OCI-LY3 (cell line): ENCODE measurements around the gene CACNB1.

Source experiments
- H2AFZ ChIP-seq: fragments of 200-600, 300-600 bp; shearing (Covaris generic); 2 replicates; pipeline ENCODE4 v1.6.0; 2014; ENCODE audit warnings: antibody characterized with exemption, low read depth, low read length
- H3K27ac ChIP-seq: fragments of 200-600, 300-600 bp; sonication (generic); 2 replicates; pipeline ENCODE4 v1.5.1; 2014; ENCODE audit warnings: mild to moderate bottlenecking, low read length, moderate library complexity, mixed read lengths
- H3K27me3 ChIP-seq: fragments of 200-600, 300-600 bp; sonication (generic); 2 replicates; pipeline ENCODE4 v1.6.1; 2014; ENCODE audit warnings: low read depth, low read length, mixed read lengths
- H3K36me3 ChIP-seq: fragments of 200-600, 300-600 bp; sonication (generic); replicated peaks from 2 replicates; pipeline ENCODE3; 2014; ENCODE audit warnings: low read depth, low read length, mixed read lengths
- H3K4me1 ChIP-seq: fragments of 300-600, 200-600 bp; sonication (generic); 2 replicates; pipeline ENCODE4 v1.6.1; 2014; ENCODE audit warnings: low read length, mixed read lengths
- H3K4me2 ChIP-seq: fragments of 200-600, 300-600 bp; sonication (generic); 2 replicates; pipeline ENCODE4 v1.6.1; 2014; ENCODE audit warnings: low read length, mixed read lengths
- H3K4me3 ChIP-seq: fragments of 300-600, 200-600 bp; sonication (generic); 2 replicates; pipeline ENCODE4 v1.5.1; 2014; ENCODE audit warnings: antibody characterized with exemption, mild to moderate bottlenecking, low read length, moderate library complexity
- H3K79me2 ChIP-seq: fragments of 300-600, 200-600 bp; shearing (Covaris generic); 2 replicates; pipeline ENCODE4 v1.6.1; 2014; ENCODE audit warnings: mild to moderate bottlenecking, low read length, mixed read lengths
- H3K9ac ChIP-seq: fragments of 300-600, 200-600 bp; shearing (Covaris generic); 2 replicates; pipeline ENCODE4 v1.6.0; 2014; ENCODE audit warnings: mild to moderate bottlenecking, low read length, moderate library complexity
- H3K9me3 ChIP-seq: fragments of 200-600, 300-600 bp; shearing (Covaris generic); 2 replicates; pipeline ENCODE4 v1.6.1; 2014; ENCODE audit warnings: low read length, mixed read lengths; ENCODE audit not compliant: insufficient read depth
- H4K20me1 ChIP-seq: fragments of 200-600, 300-600 bp; sonication (generic); 2 replicates; pipeline ENCODE4 v1.6.1; 2016; ENCODE audit warnings: low read length, mixed read lengths; ENCODE audit not compliant: insufficient read depth
- EZH2phosphoT487 ChIP-seq: fragments of 200-600 bp; shearing (Covaris generic); IDR thresholded peaks from 2 replicates; pipeline ENCODE4 v1.6.1; 2018; ENCODE audit warnings: antibody characterized with exemption, mixed run types, low read depth
- TF ChIP-seq, protein P1 (sequence below): fragments of 200-600, 300-600 bp; sonication (generic); IDR thresholded peaks from 2 replicates; pipeline ENCODE4 v1.5.1; 2014; ENCODE audit warnings: antibody characterized with exemption, low read length, low read depth

The CACNB1 gene

DNA sequence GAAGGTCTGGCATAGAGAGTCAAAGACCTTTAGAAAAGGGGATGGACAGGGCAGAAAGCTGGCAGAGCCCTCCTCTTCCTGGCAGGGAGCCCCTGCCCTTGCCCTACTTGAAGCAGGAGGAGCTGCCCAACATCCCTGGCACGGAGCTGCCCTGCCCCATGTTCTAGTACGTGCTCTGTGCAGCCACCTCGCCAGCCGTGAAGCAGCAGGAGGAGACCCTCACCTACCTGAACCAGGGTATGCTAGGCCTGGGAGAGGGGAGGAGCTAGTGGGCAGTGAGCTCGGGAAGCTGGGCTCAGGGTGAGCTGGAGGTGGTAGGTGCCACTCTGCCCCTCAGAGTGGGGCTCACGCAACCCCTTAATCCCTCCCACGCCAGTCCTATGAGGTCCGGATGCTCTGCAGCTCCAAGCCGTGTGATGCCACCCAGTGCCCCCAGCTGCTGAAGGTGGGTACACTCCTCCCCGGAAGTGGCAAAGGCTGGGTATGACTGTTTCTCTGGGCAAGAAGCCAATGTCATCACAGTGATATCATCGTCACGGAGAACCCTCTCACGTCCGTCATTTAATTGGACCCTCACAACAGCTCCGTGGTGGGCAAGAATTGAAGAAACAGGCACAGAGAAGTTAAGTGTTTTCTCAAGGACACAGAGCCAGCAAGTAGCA, 41.0 kb upstream of the CACNB1 start:
- Histone ChIP-seq H3K4me2 (peak overlapping the region; percentile 69), H2AFZ (peak overlapping the region; percentile 92), H3K79me2 (no peaks in the 10 kb centered on the region), H3K4me3 (peak overlapping the region; percentile 62), H4K20me1 (no peaks in the 10 kb centered on the region), H3K27ac (no peak overlapping the region), H3K9ac (peak overlapping the region; percentile 7; the same call in 1 of the 2 replicates), H3K4me1 (peaks cover 29% of the 10 kb centered on the region), H3K9me3 (no peaks in the 10 kb centered on the region), H3K27me3 (no peaks in the 10 kb centered on the region), H3K36me3 (no peaks in the 10 kb centered on the region)
- TF ChIP-seq EZH2phosphoT487: no peak
- TF ChIP-seq, protein P1, sequence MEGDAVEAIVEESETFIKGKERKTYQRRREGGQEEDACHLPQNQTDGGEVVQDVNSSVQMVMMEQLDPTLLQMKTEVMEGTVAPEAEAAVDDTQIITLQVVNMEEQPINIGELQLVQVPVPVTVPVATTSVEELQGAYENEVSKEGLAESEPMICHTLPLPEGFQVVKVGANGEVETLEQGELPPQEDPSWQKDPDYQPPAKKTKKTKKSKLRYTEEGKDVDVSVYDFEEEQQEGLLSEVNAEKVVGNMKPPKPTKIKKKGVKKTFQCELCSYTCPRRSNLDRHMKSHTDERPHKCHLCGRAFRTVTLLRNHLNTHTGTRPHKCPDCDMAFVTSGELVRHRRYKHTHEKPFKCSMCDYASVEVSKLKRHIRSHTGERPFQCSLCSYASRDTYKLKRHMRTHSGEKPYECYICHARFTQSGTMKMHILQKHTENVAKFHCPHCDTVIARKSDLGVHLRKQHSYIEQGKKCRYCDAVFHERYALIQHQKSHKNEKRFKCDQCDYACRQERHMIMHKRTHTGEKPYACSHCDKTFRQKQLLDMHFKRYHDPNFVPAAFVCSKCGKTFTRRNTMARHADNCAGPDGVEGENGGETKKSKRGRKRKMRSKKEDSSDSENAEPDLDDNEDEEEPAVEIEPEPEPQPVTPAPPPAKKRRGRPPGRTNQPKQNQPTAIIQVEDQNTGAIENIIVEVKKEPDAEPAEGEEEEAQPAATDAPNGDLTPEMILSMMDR: no peak

DNA sequence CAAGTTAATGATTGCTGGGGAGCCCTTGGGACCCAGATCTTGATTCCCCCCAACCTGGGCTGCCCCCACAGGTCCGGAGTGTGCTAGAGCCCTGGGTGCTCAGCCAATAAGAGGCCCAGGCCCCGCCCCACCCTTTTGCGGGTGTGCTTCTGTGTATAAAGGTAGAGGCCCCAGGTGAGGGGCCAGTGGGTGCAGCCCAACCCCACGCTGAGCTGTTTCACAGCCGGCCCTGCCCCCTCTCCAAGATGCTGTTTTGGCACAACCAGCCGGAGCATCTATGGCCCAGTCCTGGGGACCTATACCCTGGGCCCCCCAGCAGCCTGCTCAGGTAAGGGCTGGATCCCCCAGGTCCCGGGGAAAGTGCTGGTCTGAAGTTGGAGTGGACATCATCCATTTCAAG, 40.1 kb upstream of the CACNB1 start:
- Histone ChIP-seq H3K4me3 (no peak overlapping the region), H3K4me2 (no peak overlapping the region), H3K36me3 (no peaks in the 10 kb centered on the region), H2AFZ (no peak overlapping the region), H3K9me3 (no peaks in the 10 kb centered on the region), H3K9ac (no peak overlapping the region), H4K20me1 (no peaks in the 10 kb centered on the region), H3K4me1 (peaks cover 29% of the 10 kb centered on the region), H3K27ac (no peak overlapping the region), H3K79me2 (no peaks in the 10 kb centered on the region), H3K27me3 (0 out of 2 replicates have a peak, but pooled peaks cover 3% of the 10 kb centered on the region)
- TF ChIP-seq, protein P1: no peak
- TF ChIP-seq EZH2phosphoT487: no peak

DNA sequence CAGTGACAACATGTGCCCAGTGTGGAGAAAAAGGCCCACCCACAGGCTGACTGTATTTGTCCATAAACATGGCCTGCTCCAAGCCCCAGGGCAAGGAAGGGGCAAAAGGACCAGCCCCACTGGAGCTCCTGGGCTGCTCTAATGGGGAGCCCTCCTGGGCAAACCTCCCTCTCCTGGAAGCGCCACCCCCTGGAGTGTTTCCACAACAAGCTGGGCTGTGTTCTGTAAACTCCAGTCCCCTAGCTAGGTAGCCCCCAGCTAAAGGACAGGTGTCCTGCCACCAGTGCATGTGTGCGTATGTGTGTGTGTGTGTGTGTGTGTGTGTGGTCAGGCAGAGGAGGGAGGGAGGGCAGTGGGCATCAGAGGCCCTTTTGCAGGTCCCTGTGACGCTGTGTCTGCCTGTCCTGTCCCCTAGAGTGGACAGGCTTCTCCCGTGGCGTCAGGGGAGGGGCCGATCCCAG, 39.5 kb upstream of the CACNB1 start:
- peaks cover 29% of the 10 kb centered on the region for H3K4me1 ChIP-seq
- H4K20me1 ChIP-seq: no peaks in the 10 kb centered on the region
- H3K27ac ChIP-seq: no peak overlapping the region
- no peak overlapping the region for H3K9ac ChIP-seq
- 0 out of 2 replicates have a peak, but pooled peaks cover 3% of the 10 kb centered on the region for H3K27me3 ChIP-seq
- no peak for TF ChIP-seq EZH2phosphoT487
- TF ChIP-seq, protein P1: no peak
- H3K79me2 ChIP-seq: no peaks in the 10 kb centered on the region
- H3K36me3 ChIP-seq: no peaks in the 10 kb centered on the region
- H3K4me3 ChIP-seq: no peak overlapping the region
- H3K4me2 ChIP-seq: no peak overlapping the region
- H2AFZ ChIP-seq: no peak overlapping the region
- no peaks in the 10 kb centered on the region for H3K9me3 ChIP-seq

DNA sequence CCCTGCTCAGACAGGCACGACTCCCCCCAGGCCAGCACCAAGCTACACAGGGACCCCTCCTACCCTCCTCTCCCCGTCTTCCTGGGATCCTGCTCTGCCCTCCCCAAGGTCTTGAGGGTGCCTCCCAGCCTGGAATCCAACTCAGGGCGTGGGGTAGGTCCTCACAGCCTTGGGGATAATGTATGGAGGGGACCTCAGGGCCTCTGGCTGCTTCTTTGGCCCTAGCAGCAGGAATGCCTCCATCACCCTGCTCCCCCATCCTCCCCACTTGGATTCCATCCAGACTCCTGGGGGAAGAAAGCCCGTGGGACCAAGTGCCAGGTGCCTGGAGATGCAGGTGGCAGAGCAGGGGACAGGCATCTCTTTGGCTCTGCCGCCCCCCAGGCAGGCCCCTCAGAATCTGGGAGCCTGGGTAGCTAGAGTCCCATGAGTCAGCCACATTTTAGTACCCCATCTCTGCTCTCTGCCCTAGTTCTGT, 39.0 kb upstream of the CACNB1 start:
- no peak overlapping the region for H3K9ac ChIP-seq
- H3K27me3 ChIP-seq: peaks cover 6% of the 10 kb centered on the region; the same call in 1 of the 2 replicates
- no peak overlapping the region for H3K27ac ChIP-seq

More for the DNA sequence above, 39.0 kb upstream of the CACNB1 start:
- no peak overlapping the region; the same call in 1 of the 2 replicates for H2AFZ ChIP-seq
- peaks cover 34% of the 10 kb centered on the region for H3K4me1 ChIP-seq
- no peaks in the 10 kb centered on the region for H3K9me3 ChIP-seq
- no peak overlapping the region for H3K4me2 ChIP-seq
- TF ChIP-seq, protein P1: no peak
- TF ChIP-seq EZH2phosphoT487: no peak
- no peak overlapping the region for H3K4me3 ChIP-seq
- no peaks in the 10 kb centered on the region for H4K20me1 ChIP-seq
- no peaks in the 10 kb centered on the region for H3K36me3 ChIP-seq
- H3K79me2 ChIP-seq: no peaks in the 10 kb centered on the region
